HCT116 (cell line): ENCODE measurements around the gene MCC. TPM values are rescaled to one million over a fixed set of nuclear protein-coding genes. Genes with fewer than 3 reads are reported as not detected.

Source experiments
- ATAC-seq: fragments of 200-7000 bp; cut with Tn5 transposase; 2 replicates; pipeline ENCODE4 v1.9.1; 2020; ENCODE audit warnings: mild to moderate bottlenecking, moderate library complexity
- BruUV-seq: library from RNA; stranded (reverse); fragments of 400-500 nt; replicated peaks from 2 replicates; lab custom pipeline; 2021; lab: Mats Ljungman, UMichigan
- CTCF ChIA-PET: fragments of 300-600 bp; sonication (Branson Sonifier 250); formaldehyde crosslinking; loops from one replicate; lab custom pipeline; 2021; ENCODE audit warnings: antibody characterized with exemption; lab: Charles Lee
- POLR2A ChIA-PET: fragments of 300-600, 350-600 bp; sonication (Branson Sonifier 250); formaldehyde crosslinking; loops from one replicate; lab custom pipeline; 2021; ENCODE audit warnings: antibody characterized with exemption; lab: Charles Lee
- RAD21 ChIA-PET, 2 experiments: fragments of 300-600 bp; sonication (Branson Sonifier 250); formaldehyde crosslinking; loops; one replicate each; lab custom pipeline; 2023; ENCODE audit warnings: low total read pairs in 2 of 2; ENCODE audit not compliant: uncharacterized antibody in 2 of 2, unreplicated experiment in 2 of 2, low non-redundant PET in 1 of 2; lab: Charles Lee
- DNase-seq: peaks from one replicate; pipeline ENCODE4 v3.0.0-alpha.2; 2010; ENCODE audit warnings: low read depth, low spot score
- H2AFZ ChIP-seq: fragments of 200-600 bp; shearing (Covaris generic), sonication (generic); 2 replicates; pipeline ENCODE4 v1.6.1; 2017; ENCODE audit warnings: low read depth, mixed run types, mixed read lengths, antibody characterized with exemption, low read length; ENCODE audit not compliant: poor library complexity, severe bottlenecking
- H3K27ac ChIP-seq: 2 replicates; pipeline ENCODE4 v1.5.1; 2012; ENCODE audit warnings: low read depth, low read length
- H3K27me3 ChIP-seq: fragments of 200-600 bp; sonication (generic); 2 replicates; pipeline ENCODE4 v1.6.1; 2016; ENCODE audit warnings: mixed run types, low read length, mixed read lengths; ENCODE audit not compliant: insufficient read depth
- H3K36me3 ChIP-seq, 2 experiments: fragments of 200-500 bp in 1 of 2; fragments of 200-600 bp in 1 of 2; sonication (Bioruptor generic) in 1 of 2; sonication (generic) in 1 of 2; 2 replicates each; pipeline versions ENCODE4 v1.5.1 to v1.6.1; 2014 to 2016; ENCODE audit warnings: low read length in 2 of 2, inconsistent platforms in 1 of 2, mixed read lengths in 1 of 2, mixed run types in 1 of 2; ENCODE audit not compliant: insufficient read depth in 2 of 2, control insufficient read depth in 1 of 2
- H3K4me1 ChIP-seq, 2 experiments: fragments of 200-600 bp in 1 of 2; sonication (generic) in 1 of 2; 2 replicates each; pipeline versions ENCODE4 v1.5.1 to v1.6.1; 2012 to 2017; ENCODE audit warnings: low read length in 2 of 2, inconsistent platforms in 1 of 2, mild to moderate bottlenecking in 1 of 2, mixed read lengths in 1 of 2, mixed run types in 1 of 2, moderate library complexity in 1 of 2; ENCODE audit not compliant: insufficient read depth in 2 of 2, control insufficient read depth in 1 of 2
- H3K4me2 ChIP-seq: fragments of 200-600 bp; sonication (generic); 2 replicates; pipeline ENCODE4 v1.6.1; 2017; ENCODE audit warnings: mixed run types, low read length, mixed read lengths
- H3K4me3 ChIP-seq, 2 experiments: fragments of 200-600 bp in 1 of 2; sonication (generic) in 1 of 2; replicated peaks in 1 of 2; 2 replicates each; pipeline ENCODE4 v1.5.1; 2011 to 2016; ENCODE audit warnings: low read length in 2 of 2, control low read depth in 1 of 2, low read depth in 1 of 2, mild to moderate bottlenecking in 1 of 2, mixed read lengths in 1 of 2, mixed run types in 1 of 2
- H3K79me2 ChIP-seq: fragments of 200-600 bp; sonication (generic); 2 replicates; pipeline ENCODE4 v1.6.1; 2017; ENCODE audit warnings: mild to moderate bottlenecking, mixed run types, low read length, moderate library complexity, mixed read lengths; ENCODE audit not compliant: insufficient read depth
- H3K9ac ChIP-seq: fragments of 200-600 bp; sonication (generic); 2 replicates; pipeline ENCODE4 v1.6.1; 2016; ENCODE audit warnings: low read length, mixed read lengths
- H3K9me2 ChIP-seq: fragments of 200-600 bp; sonication (generic), shearing (Covaris generic); 2 replicates; pipeline ENCODE4 v1.6.1; 2017; ENCODE audit warnings: mixed run types, mild to moderate bottlenecking, moderate library complexity; ENCODE audit not compliant: insufficient read depth
- H3K9me3 ChIP-seq, 2 experiments: fragments of 200-500 bp in 1 of 2; fragments of 200-600 bp in 1 of 2; sonication (Bioruptor generic) in 1 of 2; sonication (generic) in 1 of 2; 2 replicates each; pipeline ENCODE4 v1.6.1; 2014 to 2017; ENCODE audit warnings: low read length in 2 of 2, mixed read lengths in 2 of 2, inconsistent platforms in 1 of 2, low read depth in 1 of 2, mild to moderate bottlenecking in 1 of 2, mixed run types in 1 of 2, moderate library complexity in 1 of 2; ENCODE audit not compliant: control insufficient read depth in 1 of 2, insufficient read depth in 1 of 2
- H4K20me1 ChIP-seq: fragments of 200-600 bp; sonication (generic), shearing (Covaris generic); 2 replicates; pipeline ENCODE4 v1.6.1; 2017; ENCODE audit warnings: mixed run types, mild to moderate bottlenecking, moderate library complexity; ENCODE audit not compliant: insufficient read depth
- CEBPB ChIP-seq: IDR thresholded peaks from 2 replicates; pipeline ENCODE4 v1.6.1; 2012; ENCODE audit warnings: low read depth
- EZH2phosphoT487 ChIP-seq: fragments of 200-600 bp; IDR thresholded peaks from 2 replicates; pipeline ENCODE4 v1.6.1; 2018; ENCODE audit warnings: antibody characterized with exemption, borderline replicate concordance
- FOSL1 ChIP-seq: IDR thresholded peaks from 2 replicates; pipeline ENCODE4 v1.6.1; 2012; ENCODE audit warnings: low read depth
- SP1 ChIP-seq: IDR thresholded peaks from 2 replicates; pipeline ENCODE4 v1.6.1; 2012; ENCODE audit warnings: low read depth
- SRF ChIP-seq: IDR thresholded peaks from 2 replicates; pipeline ENCODE4 v1.6.1; 2012; ENCODE audit warnings: low read depth
- YY1 ChIP-seq: IDR thresholded peaks from 2 replicates; pipeline ENCODE4 v1.6.1; 2011; ENCODE audit warnings: low read length, low read depth, moderate library complexity, mild to moderate bottlenecking; ENCODE audit not compliant: insufficient replicate concordance; ENCODE audit errors: extremely low read depth
- intact Hi-C: fragments of 100-400 bp; cut with micrococcal nuclease; formaldehyde crosslinking; loops from 2 replicates; pipeline ENCODE4 v1.10.0; 2022
- total RNA-seq: library from RNA; stranded (reverse); gene quantifications from one replicate; pipeline ENCODE4 v1.2.1, GENCODE V29; 2021; ENCODE audit not compliant: unreplicated experiment
- TF ChIP-seq, protein P1 (sequence below): IDR thresholded peaks from 2 replicates; pipeline ENCODE4 v1.6.1; 2012
- TF ChIP-seq, protein P2 (sequence below): IDR thresholded peaks from 2 replicates; pipeline ENCODE4 v1.6.1; 2012
- TF ChIP-seq, protein P3 (sequence below): IDR thresholded peaks from 2 replicates; pipeline ENCODE4 v1.6.1; 2012; ENCODE audit warnings: low read depth

MCC gene
- total RNA-seq, 1 experiment from 2014 or later = 20.1 TPM

DNA sequence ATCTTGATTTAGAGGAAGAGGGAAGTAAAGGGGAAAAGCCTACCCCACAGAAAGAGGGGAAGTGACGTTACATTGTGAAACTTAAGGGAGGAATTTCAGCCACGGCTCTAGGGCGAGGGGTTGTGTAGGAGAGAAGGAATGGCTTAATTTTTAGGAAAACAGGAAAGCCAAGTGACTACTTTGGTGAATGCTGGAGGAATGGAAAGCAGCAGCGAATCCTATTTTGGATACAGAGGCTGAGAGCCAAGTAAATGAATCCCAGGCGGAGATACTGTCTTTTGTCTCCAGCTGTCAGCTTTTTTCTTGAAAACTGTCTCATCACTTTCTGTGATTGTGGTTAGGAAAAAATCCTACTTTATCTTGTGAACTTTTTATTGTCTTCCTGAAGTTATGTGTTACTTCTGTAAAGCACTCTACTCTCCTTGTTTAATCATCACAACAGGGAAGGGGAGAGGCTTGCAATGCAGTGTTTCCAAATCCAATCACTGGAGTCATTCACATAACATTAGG, 241.8 kb downstream of the MCC start:
- intact Hi-C loops = no loop called here
- BruUV-seq = no TSS peak
- DNase-seq (no peak), ATAC-seq (no peak)
- Histone ChIP-seq H3K4me3 (no peak overlapping the region), H3K9me3 (no peaks in the 10 kb centered on the region), H3K9me2 (no peaks in the 10 kb centered on the region), H3K36me3 (no peaks in the 10 kb centered on the region), H3K27ac (no peak overlapping the region), H3K4me2 (no peak overlapping the region), H3K4me1 (peaks cover 8 to 16% of the 10 kb centered on the region in 2 experiments; a peak in 3 of 4 replicates), H2AFZ (no peak overlapping the region), H3K27me3 (no peaks in the 10 kb centered on the region), H4K20me1 (no peaks in the 10 kb centered on the region), H3K9ac (no peak overlapping the region), H3K79me2 (no peaks in the 10 kb centered on the region)
- CTCF ChIA-PET = no interaction called here
- TF ChIP-seq FOSL1 (no peak), CEBPB (no peak), SRF (no peak), SP1 (no peak), YY1 (no peak), EZH2phosphoT487 (no peak)
- TF ChIP-seq, protein P1, sequence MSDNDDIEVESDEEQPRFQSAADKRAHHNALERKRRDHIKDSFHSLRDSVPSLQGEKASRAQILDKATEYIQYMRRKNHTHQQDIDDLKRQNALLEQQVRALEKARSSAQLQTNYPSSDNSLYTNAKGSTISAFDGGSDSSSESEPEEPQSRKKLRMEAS = no peak
- TF ChIP-seq, protein P2, sequence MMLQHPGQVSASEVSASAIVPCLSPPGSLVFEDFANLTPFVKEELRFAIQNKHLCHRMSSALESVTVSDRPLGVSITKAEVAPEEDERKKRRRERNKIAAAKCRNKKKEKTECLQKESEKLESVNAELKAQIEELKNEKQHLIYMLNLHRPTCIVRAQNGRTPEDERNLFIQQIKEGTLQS = no peak
- TF ChIP-seq, protein P3, sequence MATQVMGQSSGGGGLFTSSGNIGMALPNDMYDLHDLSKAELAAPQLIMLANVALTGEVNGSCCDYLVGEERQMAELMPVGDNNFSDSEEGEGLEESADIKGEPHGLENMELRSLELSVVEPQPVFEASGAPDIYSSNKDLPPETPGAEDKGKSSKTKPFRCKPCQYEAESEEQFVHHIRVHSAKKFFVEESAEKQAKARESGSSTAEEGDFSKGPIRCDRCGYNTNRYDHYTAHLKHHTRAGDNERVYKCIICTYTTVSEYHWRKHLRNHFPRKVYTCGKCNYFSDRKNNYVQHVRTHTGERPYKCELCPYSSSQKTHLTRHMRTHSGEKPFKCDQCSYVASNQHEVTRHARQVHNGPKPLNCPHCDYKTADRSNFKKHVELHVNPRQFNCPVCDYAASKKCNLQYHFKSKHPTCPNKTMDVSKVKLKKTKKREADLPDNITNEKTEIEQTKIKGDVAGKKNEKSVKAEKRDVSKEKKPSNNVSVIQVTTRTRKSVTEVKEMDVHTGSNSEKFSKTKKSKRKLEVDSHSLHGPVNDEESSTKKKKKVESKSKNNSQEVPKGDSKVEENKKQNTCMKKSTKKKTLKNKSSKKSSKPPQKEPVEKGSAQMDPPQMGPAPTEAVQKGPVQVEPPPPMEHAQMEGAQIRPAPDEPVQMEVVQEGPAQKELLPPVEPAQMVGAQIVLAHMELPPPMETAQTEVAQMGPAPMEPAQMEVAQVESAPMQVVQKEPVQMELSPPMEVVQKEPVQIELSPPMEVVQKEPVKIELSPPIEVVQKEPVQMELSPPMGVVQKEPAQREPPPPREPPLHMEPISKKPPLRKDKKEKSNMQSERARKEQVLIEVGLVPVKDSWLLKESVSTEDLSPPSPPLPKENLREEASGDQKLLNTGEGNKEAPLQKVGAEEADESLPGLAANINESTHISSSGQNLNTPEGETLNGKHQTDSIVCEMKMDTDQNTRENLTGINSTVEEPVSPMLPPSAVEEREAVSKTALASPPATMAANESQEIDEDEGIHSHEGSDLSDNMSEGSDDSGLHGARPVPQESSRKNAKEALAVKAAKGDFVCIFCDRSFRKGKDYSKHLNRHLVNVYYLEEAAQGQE = no peak
- RAD21 ChIA-PET = no interaction called here
- POLR2A ChIA-PET = no interaction called here
